Right lobe of liver (tissue), 6 donors: Measurements from ENCODE around the gene MPLKIP. TPM values are rescaled to one million over a fixed set of nuclear protein-coding genes. Genes with fewer than 3 reads are reported as not detected.
"Not testable (repeated sequence)": the region's sequence is repeated elsewhere in the genome, so short reads cannot be mapped to it uniquely, and the experiment has no call there.

Experiments used
- ATAC-seq, 4 donors: fragments of 200-7000 bp; cut with Tn5 transposase; one replicate each; pipeline ENCODE4 v1.9.1; 2020; ENCODE audit warnings: mild to moderate bottlenecking in 4 of 4, moderate library complexity in 4 of 4
- DNase-seq, 3 donors: peaks; one replicate each; pipeline ENCODE4 v3.0.0-alpha.2; 2020
- H3K27ac ChIP-seq, 3 donors: fragments of 200-600 bp; one replicate each; pipeline ENCODE4 v1.8.0; 2022
- H3K27me3 ChIP-seq, 2 donors: fragments of 200-600 bp; one replicate each; pipeline ENCODE4 v1.8.0; 2022
- H3K36me3 ChIP-seq, 4 donors: fragments of 200-600 bp; sonication (generic) in 1 of 4; one replicate each; pipeline versions ENCODE4 v1.5.1 to v1.8.0; 2017 to 2022; ENCODE audit warnings: control low read depth in 1 of 4
- H3K4me1 ChIP-seq, 4 donors: fragments of 200-600 bp; sonication (generic) in 1 of 4; one replicate each; pipeline versions ENCODE4 v1.5.1 to v1.8.0; 2017 to 2022; ENCODE audit warnings: control low read depth in 1 of 4
- H3K4me3 ChIP-seq, 3 donors: fragments of 200-600 bp; one replicate each; pipeline ENCODE4 v1.8.0; 2022
- H3K9me3 ChIP-seq, 4 donors: fragments of 200-600 bp; sonication (generic) in 1 of 4; one replicate each; pipeline versions ENCODE4 v1.5.1 to v1.8.0; 2017 to 2022; ENCODE audit warnings: control low read depth in 1 of 4
- CTCF ChIP-seq, 4 donors: fragments of 200-600 bp in 3 of 4; fragments of 450-650 bp in 1 of 4; IDR thresholded peaks; one replicate each; pipeline versions ENCODE4 v1.5.1 to v1.8.0; 2016 to 2022; ENCODE audit warnings: antibody characterized with exemption in 4 of 4, mild to moderate bottlenecking in 2 of 4
- POLR2A ChIP-seq: fragments of 450-650 bp; IDR thresholded peaks from one replicate; pipeline ENCODE4 v1.6.1; 2017; ENCODE audit warnings: antibody characterized with exemption, mild to moderate bottlenecking
- WGBS: methylation state at CpG from one replicate; pipeline ENCODE4 v1.1.6; 2018; ENCODE audit warnings: low coverage, low lambda C conversion rate; ENCODE audit not compliant: insufficient coverage; ENCODE audit errors: missing lambda C conversion rate; 5-methylcytosine and 5-hydroxymethylcytosine counted together
- intact Hi-C, 2 donors: fragments of 100-400 bp; cut with DNase I; formaldehyde crosslinking; loops; one replicate each; pipeline versions ENCODE4 v1.11.2 to v1.14.1; 2022
- total RNA-seq, 6 experiments: library from RNA; depleted of rRNA in 2 of 6; stranded (reverse); fragments of >200 nt in 2 of 6; fragmentation: NEBNext Ultra II Directional in 3 of 6; extraction: Animal tissue kit (Norgen Biotek cat#: 25700) in 3 of 6; gene quantifications; one replicate each; pipeline versions ENCODE4 v1.1.0 to v1.2.4, GENCODE V29; 2016 to 2023
- donor health status: DM: no; HTN: yes; CAD: no.
- donor health status: DM: no; HTN: no; CAD: no.
- donor health status: DM: no; HTN: no; CAD: no.
- donor health status: DM: no; HTN: yes; CAD: no.
- donor health status: DM: no; HTN: yes; CAD: no.

Gene MPLKIP
- total RNA-seq, 6 experiments from 2014 or later, result 18.4 to 59.9 (median 38.9) TPM

DNA sequence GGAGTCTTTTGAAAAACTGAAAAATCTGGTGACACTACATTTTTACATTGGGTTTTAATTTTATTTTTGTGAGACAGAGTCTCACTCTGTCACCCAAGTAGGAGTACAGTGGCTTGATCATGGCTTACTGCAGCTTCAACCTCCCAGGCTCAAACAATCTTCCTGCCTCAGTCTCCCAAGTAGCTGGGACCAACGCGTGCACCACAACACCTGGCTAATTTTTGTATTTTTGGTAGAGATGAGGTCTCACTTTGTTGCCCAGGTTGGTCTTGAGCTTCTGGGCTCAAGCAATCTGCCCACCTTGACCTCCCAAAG is 11.5 kb downstream of the MPLKIP start:
- 66% methylated on average over 2 of the region's 2 CpGs for whole genome bisulfite sequencing
- H3K36me3 ChIP-seq, result no peaks in the 10 kb centered on the region
- peak overlapping the region in 1 of 3 donors; percentile 1 for H3K4me3 ChIP-seq
- H3K27me3 ChIP-seq, result no peaks in the 10 kb centered on the region
- ATAC-seq (peak; percentile 44 to 63 (median 56)), DNase-seq (no peak)
- H3K4me1 ChIP-seq, result peaks cover 0 to 29% (median 0%) of the 10 kb centered on the region in 4 donors
- no peak for TF ChIP-seq CTCF (IDR thresholded peaks at IDR 0.05)
- TF ChIP-seq POLR2A, result no peak
- H3K27ac ChIP-seq, result peak overlapping the region; percentile 50 to 93 (median 92)
- intact Hi-C loops, result no loop called here
- no peaks in the 10 kb centered on the region for H3K9me3 ChIP-seq

GRCh38 chr7:40122100-40122939 is 12.1 kb downstream of the MPLKIP start:
- peak overlapping the region; percentile 68 to 93 (median 92) for H3K27ac ChIP-seq
- WGBS, result 32% methylated on average over 14 of the region's 14 CpGs
- intact Hi-C loops, H3K36me3 ChIP-seq, H3K27me3 ChIP-seq, H3K9me3 ChIP-seq: not testable (repeated sequence)
- peaks cover 0 to 29% (median 0%) of the 10 kb centered on the region in 4 donors for H3K4me1 ChIP-seq
- ATAC-seq, result peak; percentile 82 to 85 (median 82)
- peak in 1 of 3 donors; percentile 58 for DNase-seq
- peak overlapping the region in 2 of 3 donors; percentile 20 to 22 for H3K4me3 ChIP-seq

DNA sequence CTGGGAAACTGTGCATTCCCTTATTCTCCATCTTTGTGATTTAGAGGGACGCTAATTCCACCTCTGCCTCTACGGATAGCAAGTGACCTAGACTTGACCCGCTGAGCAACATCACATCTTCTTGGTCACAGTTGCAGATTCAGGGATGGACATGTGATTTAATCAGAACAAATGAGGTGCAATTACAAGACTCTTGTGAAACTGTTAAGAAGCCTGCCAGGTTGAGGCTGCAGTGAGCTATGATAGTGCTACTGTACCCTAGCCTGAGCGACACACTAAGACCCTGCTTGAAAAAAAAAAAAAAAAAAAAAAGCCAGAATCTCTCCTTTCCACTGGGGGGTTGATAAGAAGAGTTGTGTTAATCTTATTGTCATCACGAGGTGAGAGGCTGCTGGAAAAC is 14.4 kb downstream of the MPLKIP start:
- Histone ChIP-seq H3K27ac (no peak overlapping the region), H3K4me1 (peaks cover 0 to 29% (median 0%) of the 10 kb centered on the region in 4 donors), H3K27me3 (no peaks in the 10 kb centered on the region), H3K9me3 (no peaks in the 10 kb centered on the region), H3K4me3 (no peak overlapping the region), H3K36me3 (no peaks in the 10 kb centered on the region)
- intact Hi-C loops, result no loop called here
- WGBS, result 76% methylated on average over 5 of the region's 5 CpGs
- no peak for DNase-seq
- TF ChIP-seq CTCF (IDR thresholded peaks at IDR 0.05) (no peak), POLR2A (no peak)
- no peak for ATAC-seq

DNA sequence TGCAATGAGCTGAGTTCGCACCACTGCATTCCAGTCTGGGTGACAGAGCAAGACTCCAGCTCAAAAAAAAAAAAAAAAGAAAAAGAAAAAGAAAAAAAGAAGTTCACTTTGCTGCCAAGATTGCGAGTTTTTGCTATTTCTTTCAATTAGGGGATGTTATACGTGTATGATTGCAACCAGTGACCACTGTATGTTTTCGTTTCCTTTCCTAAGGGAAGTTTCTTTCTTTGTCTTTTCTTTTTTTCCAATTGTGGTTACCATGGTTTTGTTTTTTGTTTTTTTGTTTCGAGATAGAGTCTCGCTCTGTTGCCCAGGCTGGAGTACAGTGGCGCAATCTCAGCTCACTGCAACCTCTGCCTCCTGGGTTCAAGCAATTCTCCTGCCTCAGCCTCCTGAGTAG is 16.2 kb downstream of the MPLKIP start:
- H3K9me3 ChIP-seq, H3K27me3 ChIP-seq, H3K36me3 ChIP-seq, H3K4me3 ChIP-seq, H3K27ac ChIP-seq, DNase-seq, intact Hi-C loops, ATAC-seq: not testable (repeated sequence)
- WGBS, result 79% methylated on average over 5 of the region's 7 CpGs
- H3K4me1 ChIP-seq, result peaks cover 0 to 19% (median 0%) of the 10 kb centered on the region in 4 donors

GRCh38 chr7:40117199-40117598 is 17.2 kb downstream of the MPLKIP start:
- H3K36me3 ChIP-seq, H3K4me3 ChIP-seq, intact Hi-C loops, ATAC-seq, H3K27me3 ChIP-seq, H3K9me3 ChIP-seq, DNase-seq, H3K27ac ChIP-seq: not testable (repeated sequence)
- peaks cover 0 to 16% (median 0%) of the 10 kb centered on the region in 4 donors for H3K4me1 ChIP-seq
- 83% methylated on average over 8 of the region's 9 CpGs for WGBS

DNA sequence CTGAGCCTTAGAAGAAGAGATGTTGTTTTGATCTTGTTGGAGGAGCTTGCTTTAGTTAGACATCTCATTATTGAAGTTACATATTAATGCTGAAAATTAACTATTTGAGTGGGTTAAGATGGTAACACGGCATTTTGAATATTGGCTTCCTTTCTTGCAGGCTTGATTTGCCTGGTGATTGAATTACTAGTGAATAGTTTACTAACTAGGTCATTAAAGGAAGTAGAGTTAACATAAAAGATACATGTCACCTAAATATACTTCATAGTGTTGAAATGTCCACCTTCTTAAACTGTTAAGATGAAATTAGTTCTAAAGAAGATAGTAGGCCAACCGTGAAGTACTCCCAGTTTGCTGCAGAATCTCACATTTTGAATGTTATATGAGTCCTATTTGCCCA is 18.5 kb downstream of the MPLKIP start:
- Histone ChIP-seq H3K9me3 (no peaks in the 10 kb centered on the region), H3K4me1 (peaks cover 0 to 4% (median 0%) of the 10 kb centered on the region in 4 donors), H3K27me3 (no peaks in the 10 kb centered on the region), H3K4me3 (no peak overlapping the region), H3K27ac (no peak overlapping the region), H3K36me3 (no peaks in the 10 kb centered on the region)
- no peak for TF ChIP-seq CTCF (IDR thresholded peaks at IDR 0.05)
- no peak for TF ChIP-seq POLR2A
- no peak for DNase-seq
- WGBS, result 93% methylated on average over 2 of the region's 2 CpGs
- ATAC-seq, result no peak
- intact Hi-C loops, result no loop called here
